Left lung (tissue), 10 donors: ENCODE measurements around the gene PALMD. TPM values are rescaled to one million over a fixed set of nuclear protein-coding genes. Genes with fewer than 3 reads are reported as not detected.

ENCODE experiments used
- ATAC-seq: fragments of 200-7000 bp; cut with Tn5 transposase; one replicate; pipeline ENCODE4 v1.9.1; 2020; ENCODE audit warnings: moderate library complexity
- DNase-seq, 4 donors: peaks; one replicate each; pipeline ENCODE4 v3.0.0-alpha.2; 2013 to 2020
- H3K27ac ChIP-seq, 2 donors: fragments of 200-600 bp; sonication (generic) in 1 of 2; one replicate each; pipeline versions ENCODE4 v1.5.0 to v1.8.0; 2020 to 2021
- H3K27me3 ChIP-seq, 2 donors: fragments of 200-600 bp; sonication (generic) in 1 of 2; one replicate each; pipeline versions ENCODE4 v1.5.0 to v1.8.0; 2020 to 2021
- H3K36me3 ChIP-seq, 2 donors: fragments of 200-600 bp; sonication (generic) in 1 of 2; one replicate each; pipeline versions ENCODE4 v1.5.0 to v1.8.0; 2020 to 2021
- H3K4me1 ChIP-seq, 2 donors: fragments of 200-600 bp; one replicate each; pipeline ENCODE4 v1.8.0; 2021
- H3K4me3 ChIP-seq, 2 donors: fragments of 200-600 bp; sonication (generic) in 1 of 2; one replicate each; pipeline versions ENCODE4 v1.5.0 to v1.8.0; 2020 to 2021; ENCODE audit warnings: mild to moderate bottlenecking in 1 of 2
- H3K9me3 ChIP-seq, 2 donors: fragments of 200-600 bp; sonication (generic) in 1 of 2; one replicate each; pipeline versions ENCODE4 v1.5.0 to v1.8.0; 2020 to 2021
- intact Hi-C, 2 donors: fragments of 100-400 bp; cut with DNase I; formaldehyde crosslinking; loops; one replicate each; pipeline versions ENCODE4 v1.11.2 to v1.14.2; 2022
- polyA plus RNA-seq, 6 donors: library from polyadenylated mRNA; unstranded; fragments of 120-200 nt; gene quantifications; one replicate each; pipeline ENCODE4 v1.2.1, GENCODE V29; 2013; ENCODE audit not compliant: insufficient read length in 6 of 6
- total RNA-seq, 2 donors: library from RNA; stranded (reverse); fragmentation: NEBNext Ultra II Directional; extraction: Animal tissue kit (Norgen Biotek cat#: 25700); gene quantifications; one replicate each; pipeline ENCODE4 v1.2.1, GENCODE V29; 2021
- TF ChIP-seq, protein P1 (sequence below), 2 donors: fragments of 200-600 bp; sonication (generic) in 1 of 2; IDR thresholded peaks; one replicate each; pipeline versions ENCODE4 v1.5.0 to v1.8.0; 2021; ENCODE audit warnings: antibody characterized with exemption in 2 of 2
- donor health status: DM: no; HTN: yes; CAD: no.
- donor health status: DM: no; HTN: no; CAD: no.

Gene PALMD
- total and polyA plus RNA-seq, 8 donors = 14.3 to 29.9 (median 26.1) TPM

DNA sequence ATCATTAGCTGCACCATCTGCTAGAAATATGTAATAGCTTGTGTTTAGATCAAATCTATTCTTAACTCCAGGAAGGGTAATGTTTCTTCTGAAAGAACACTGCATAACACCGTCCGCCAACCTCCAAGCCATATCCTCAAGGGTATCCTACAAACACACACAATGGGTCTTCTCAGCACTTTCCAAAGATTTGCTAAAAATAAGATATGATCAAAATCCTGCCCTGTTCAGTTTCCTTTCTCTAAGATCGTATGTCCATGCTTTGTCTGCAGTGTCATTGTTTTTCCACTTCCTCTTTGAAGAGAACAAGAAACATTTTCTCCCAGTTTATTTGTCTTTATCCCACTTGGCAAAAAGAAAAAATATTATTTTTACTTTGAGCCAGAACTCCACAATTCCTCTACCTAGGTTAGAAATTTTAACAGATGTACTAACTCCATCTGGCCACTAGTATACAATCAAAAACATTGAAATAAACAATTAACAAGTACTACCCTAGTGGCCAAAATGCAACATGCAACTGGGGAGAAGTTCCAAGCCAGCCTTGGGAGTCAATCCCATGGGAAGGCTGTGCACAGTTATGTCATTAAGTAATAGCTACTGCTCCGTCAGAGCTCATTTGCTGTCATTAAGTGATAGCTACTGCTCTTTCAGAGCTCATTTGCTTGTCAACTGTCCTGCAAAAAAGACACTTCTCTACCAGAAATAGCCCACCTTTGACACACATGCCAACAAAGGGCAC is 82.8 kb downstream of the PALMD start:
- Histone ChIP-seq H3K4me3 (no peak overlapping the region), H3K36me3 (peaks cover 0 to 4% of the 10 kb centered on the region in 2 donors), H3K27ac (peak overlapping the region in 1 of 2 donors; percentile 9), H3K27me3 (no peaks in the 10 kb centered on the region), H3K9me3 (no peaks in the 10 kb centered on the region), H3K4me1 (no peaks in the 10 kb centered on the region)
- TF ChIP-seq, protein P1, sequence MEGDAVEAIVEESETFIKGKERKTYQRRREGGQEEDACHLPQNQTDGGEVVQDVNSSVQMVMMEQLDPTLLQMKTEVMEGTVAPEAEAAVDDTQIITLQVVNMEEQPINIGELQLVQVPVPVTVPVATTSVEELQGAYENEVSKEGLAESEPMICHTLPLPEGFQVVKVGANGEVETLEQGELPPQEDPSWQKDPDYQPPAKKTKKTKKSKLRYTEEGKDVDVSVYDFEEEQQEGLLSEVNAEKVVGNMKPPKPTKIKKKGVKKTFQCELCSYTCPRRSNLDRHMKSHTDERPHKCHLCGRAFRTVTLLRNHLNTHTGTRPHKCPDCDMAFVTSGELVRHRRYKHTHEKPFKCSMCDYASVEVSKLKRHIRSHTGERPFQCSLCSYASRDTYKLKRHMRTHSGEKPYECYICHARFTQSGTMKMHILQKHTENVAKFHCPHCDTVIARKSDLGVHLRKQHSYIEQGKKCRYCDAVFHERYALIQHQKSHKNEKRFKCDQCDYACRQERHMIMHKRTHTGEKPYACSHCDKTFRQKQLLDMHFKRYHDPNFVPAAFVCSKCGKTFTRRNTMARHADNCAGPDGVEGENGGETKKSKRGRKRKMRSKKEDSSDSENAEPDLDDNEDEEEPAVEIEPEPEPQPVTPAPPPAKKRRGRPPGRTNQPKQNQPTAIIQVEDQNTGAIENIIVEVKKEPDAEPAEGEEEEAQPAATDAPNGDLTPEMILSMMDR (IDR thresholded peaks at IDR 0.05) = peak; percentile 19 to 46
- intact Hi-C loops = no loop called here
- DNase-seq (no peak), ATAC-seq (peak; percentile 24)

DNA sequence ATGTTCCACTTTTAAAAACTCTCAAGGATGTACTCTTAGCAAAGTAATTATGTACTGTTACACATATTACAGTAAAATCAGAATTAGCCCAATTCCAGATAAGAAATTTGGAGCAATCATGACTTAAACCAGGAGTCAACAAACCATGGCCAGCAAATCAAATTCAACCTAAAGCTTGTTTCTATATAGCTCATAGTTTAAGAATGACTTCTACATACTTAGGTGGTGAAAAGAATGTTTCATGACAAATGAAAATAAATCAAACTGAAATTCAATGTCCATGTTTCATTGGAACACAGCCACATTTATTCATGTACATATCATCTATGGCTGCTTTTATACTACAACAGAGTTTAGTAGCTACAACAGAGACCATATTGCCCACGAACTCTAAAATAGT is 85.5 kb downstream of the PALMD start:
- TF ChIP-seq, protein P1 (IDR thresholded peaks at IDR 0.05) = no peak
- DNase-seq (no peak), ATAC-seq (no peak)
- Histone ChIP-seq H3K27ac (no peak overlapping the region), H3K9me3 (no peaks in the 10 kb centered on the region), H3K36me3 (peaks cover 0 to 4% of the 10 kb centered on the region in 2 donors), H3K4me3 (no peak overlapping the region), H3K4me1 (no peaks in the 10 kb centered on the region), H3K27me3 (no peaks in the 10 kb centered on the region)
- intact Hi-C loops = loop anchor here in 1 of 2 donors (10.0 kb wide), 1 partner anchor 557 kb away; no protein-coding TSS in a partner anchor

DNA sequence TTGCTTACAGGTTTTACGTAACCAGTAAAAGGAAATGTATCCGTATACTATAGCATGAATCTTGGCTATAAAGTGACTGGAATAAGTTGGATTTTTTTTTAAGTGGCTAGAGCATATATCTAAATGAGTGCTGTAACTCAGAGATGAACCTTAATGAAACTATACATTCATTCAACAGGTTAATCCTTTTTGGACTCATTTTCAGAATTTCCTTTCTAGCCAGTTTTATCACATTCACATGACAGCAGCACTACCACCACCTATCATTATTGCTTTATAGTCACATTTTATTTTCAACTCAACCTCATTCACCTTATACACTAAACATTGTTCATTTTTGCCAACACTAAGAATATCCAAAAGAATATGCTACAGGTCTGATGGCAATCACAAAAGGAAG is 89.9 kb downstream of the PALMD start:
- intact Hi-C loops = loop anchor here in 1 of 2 donors (10.0 kb wide), 1 partner anchor 561 kb away; no protein-coding TSS in a partner anchor
- ATAC-seq = no peak
- Histone ChIP-seq H3K9me3 (no peaks in the 10 kb centered on the region), H3K4me3 (no peak overlapping the region), H3K27me3 (no peaks in the 10 kb centered on the region), H3K27ac (no peak overlapping the region), H3K36me3 (peaks cover 0 to 12% of the 10 kb centered on the region in 2 donors), H3K4me1 (no peaks in the 10 kb centered on the region)
- TF ChIP-seq, protein P1 (IDR thresholded peaks at IDR 0.05) = no peak
- no peak for DNase-seq

DNA sequence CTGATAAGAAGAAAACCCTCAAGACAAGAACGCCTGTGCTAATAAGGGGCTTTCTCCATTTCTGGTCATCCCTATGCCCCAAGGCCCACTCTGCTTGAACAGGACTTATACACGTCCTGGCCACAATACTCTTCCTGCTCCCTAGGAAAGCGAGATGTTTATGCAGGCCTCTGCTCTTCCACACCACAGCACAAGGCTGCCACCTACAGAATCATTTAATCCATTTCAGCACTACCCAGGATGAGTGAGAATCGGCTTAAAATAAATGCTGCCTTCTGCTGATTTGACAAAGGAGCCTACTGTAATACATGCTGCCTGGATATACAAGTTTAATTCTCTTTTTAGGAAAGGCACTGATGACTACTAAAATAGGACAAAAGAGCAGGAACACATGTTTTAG is 91.1 kb downstream of the PALMD start:
- H3K4me3 ChIP-seq = no peak overlapping the region
- no peaks in the 10 kb centered on the region for H3K4me1 ChIP-seq
- H3K27me3 ChIP-seq = no peaks in the 10 kb centered on the region
- peaks cover 0 to 17% of the 10 kb centered on the region in 2 donors for H3K36me3 ChIP-seq
- H3K27ac ChIP-seq = no peak overlapping the region
- DNase-seq = peak in 2 of 4 donors; percentile 3 to 16
- intact Hi-C loops = loop anchor here in 1 of 2 donors (10.0 kb wide), 1 partner anchor 562 kb away; no protein-coding TSS in a partner anchor
- TF ChIP-seq, protein P1 (IDR thresholded peaks at IDR 0.05) = no peak
- no peaks in the 10 kb centered on the region for H3K9me3 ChIP-seq
- peak; percentile 62 for ATAC-seq

DNA sequence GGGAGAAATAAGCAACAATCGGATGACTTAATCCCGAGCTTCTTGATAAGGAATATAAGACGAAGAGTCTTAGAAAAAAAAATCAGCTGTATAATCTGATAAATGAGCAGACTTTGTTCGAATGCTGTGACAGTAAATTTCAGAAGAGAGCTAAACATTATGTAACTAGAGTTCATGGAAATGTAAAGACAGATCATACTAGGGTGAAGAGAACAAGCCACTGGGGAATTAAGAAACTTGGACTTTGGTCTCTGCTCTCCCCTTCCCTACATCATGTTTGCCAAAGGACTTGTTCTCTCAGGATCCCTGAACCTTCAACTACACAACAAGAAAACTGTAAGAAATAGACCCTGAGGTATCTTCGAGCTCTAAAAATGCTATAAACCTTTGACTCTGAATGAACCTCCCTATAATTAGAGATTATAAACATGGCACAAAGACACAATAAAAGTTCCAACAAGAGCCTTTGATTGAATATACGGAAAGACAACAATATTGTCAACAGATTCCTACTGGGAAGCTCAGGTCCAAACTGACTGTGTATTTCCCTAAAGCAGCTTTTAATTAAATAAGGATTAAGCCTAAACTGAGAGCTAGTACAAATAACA is 93.0 kb downstream of the PALMD start:
- TF ChIP-seq, protein P1 (IDR thresholded peaks at IDR 0.05) = no peak
- Histone ChIP-seq H3K9me3 (no peaks in the 10 kb centered on the region), H3K27me3 (no peaks in the 10 kb centered on the region), H3K27ac (no peak overlapping the region), H3K4me1 (no peaks in the 10 kb centered on the region), H3K36me3 (peaks cover 0 to 15% of the 10 kb centered on the region in 2 donors), H3K4me3 (no peak overlapping the region)
- DNase-seq (no peak), ATAC-seq (no peak)
- intact Hi-C loops = loop anchor here in 1 of 2 donors (10.0 kb wide), 1 partner anchor 564 kb away; no protein-coding TSS in a partner anchor
